CD14-positive monocyte (primary cell): ENCODE data around the gene VEPH1. TPM values are rescaled to one million over a fixed set of nuclear protein-coding genes. Genes with fewer than 3 reads are reported as not detected.

ENCODE experiments used
- DNase-seq, 3 donors: peaks; one replicate each; pipeline ENCODE4 v3.0.0-alpha.2; 2011 to 2022
- H2AFZ ChIP-seq: 2 replicates; pipeline ENCODE4 v1.6.0; 2012; ENCODE audit warnings: mild to moderate bottlenecking, low read depth, low read length, inconsistent platforms; ENCODE audit not compliant: insufficient read depth, poor library complexity, severe bottlenecking
- H3K27ac ChIP-seq, 2 donors: 1 replicate in 1 of 2; 2 replicates in 1 of 2; pipeline ENCODE4 v1.5.1; 2012 to 2013; ENCODE audit warnings: low read length in 2 of 2, control low read depth in 1 of 2, inconsistent platforms in 1 of 2, low read depth in 1 of 2, mild to moderate bottlenecking in 1 of 2
- H3K27me3 ChIP-seq, 2 donors: one replicate each; pipeline versions ENCODE4 v1.6.0 to v1.6.1; 2011 to 2013; ENCODE audit warnings: low read length in 2 of 2; ENCODE audit not compliant: control insufficient read depth in 2 of 2, insufficient read depth in 2 of 2
- H3K36me3 ChIP-seq, 2 donors: replicated peaks in 1 of 2; 1 replicate in 1 of 2; 2 replicates in 1 of 2; pipeline versions ENCODE4 v1.5.1 to v1.6.1; 2012 to 2013; ENCODE audit warnings: low read length in 2 of 2, control low read depth in 1 of 2, inconsistent platforms in 1 of 2, mild to moderate bottlenecking in 1 of 2; ENCODE audit not compliant: insufficient read depth in 2 of 2, control insufficient read depth in 1 of 2
- H3K4me1 ChIP-seq, 2 donors: 1 replicate in 1 of 2; 2 replicates in 1 of 2; pipeline versions ENCODE4 v1.5.1 to v1.6.1; 2012 to 2013; ENCODE audit warnings: low read length in 2 of 2, control low read depth in 1 of 2, inconsistent platforms in 1 of 2, mild to moderate bottlenecking in 1 of 2, moderate library complexity in 1 of 2; ENCODE audit not compliant: insufficient read depth in 2 of 2, control insufficient read depth in 1 of 2
- H3K4me2 ChIP-seq: replicated peaks from 2 replicates; pipeline ENCODE3; 2012; ENCODE audit warnings: low read length, moderate library complexity, mild to moderate bottlenecking; ENCODE audit not compliant: poor library complexity, severe bottlenecking; ENCODE audit errors: extremely low read depth
- H3K4me3 ChIP-seq, 3 experiments: fragments of 200-600 bp in 1 of 3; sonication (generic) in 1 of 3; replicated peaks in 1 of 3; 1 replicate in 2 of 3; 2 replicates in 1 of 3; pipeline ENCODE4 v1.5.1; 2011 to 2013; ENCODE audit warnings: low read length in 3 of 3, mild to moderate bottlenecking in 3 of 3, control low read depth in 2 of 3, low read depth in 2 of 3, inconsistent platforms in 1 of 3, moderate library complexity in 1 of 3
- H3K79me2 ChIP-seq: 2 replicates; pipeline ENCODE4 v1.6.0; 2012; ENCODE audit warnings: mild to moderate bottlenecking, control low read depth, inconsistent platforms, low read length, moderate library complexity; ENCODE audit not compliant: insufficient read depth
- H3K9ac ChIP-seq: 2 replicates; pipeline ENCODE4 v1.6.0; 2017; ENCODE audit warnings: low read length, mild to moderate bottlenecking; ENCODE audit not compliant: insufficient read depth, poor library complexity, severe bottlenecking
- H3K9me3 ChIP-seq, 2 donors: replicated peaks in 1 of 2; 1 replicate in 1 of 2; 2 replicates in 1 of 2; pipeline versions ENCODE4 v1.5.1 to v1.6.1; 2012 to 2013; ENCODE audit warnings: low read length in 2 of 2, control low read depth in 1 of 2; ENCODE audit not compliant: control insufficient read depth in 1 of 2, insufficient read depth in 1 of 2
- H4K20me1 ChIP-seq: 2 replicates; pipeline ENCODE4 v1.6.0; 2012; ENCODE audit warnings: mild to moderate bottlenecking, low read length, control low read depth, moderate library complexity; ENCODE audit not compliant: insufficient read depth
- H3K27ac Mint-ChIP-seq, 7 donors: one replicate each; pipeline ENCODE4 v1.8.0; 2020; ENCODE audit warnings: mild to moderate bottlenecking in 7 of 7, mixed read lengths in 7 of 7, moderate library complexity in 6 of 7, inconsistent platforms in 2 of 7
- H3K27me3 Mint-ChIP-seq, 3 donors: one replicate each; pipeline ENCODE4 v1.8.0; 2021 to 2022; ENCODE audit warnings: low read depth in 3 of 3, mild to moderate bottlenecking in 3 of 3, mixed read lengths in 3 of 3, moderate library complexity in 3 of 3, inconsistent platforms in 1 of 3
- H3K36me3 Mint-ChIP-seq, 2 donors: one replicate each; pipeline ENCODE4 v1.8.0; 2020; ENCODE audit warnings: mixed read lengths in 2 of 2, inconsistent platforms in 1 of 2, mild to moderate bottlenecking in 1 of 2
- H3K4me1 Mint-ChIP-seq: one replicate; pipeline ENCODE4 v1.8.0; 2020; ENCODE audit warnings: mild to moderate bottlenecking, mixed read lengths
- H3K4me3 Mint-ChIP-seq, 2 donors: one replicate each; pipeline ENCODE4 v1.8.0; 2020; ENCODE audit warnings: mild to moderate bottlenecking in 2 of 2, mixed read lengths in 2 of 2, moderate library complexity in 1 of 2
- H3K9me3 Mint-ChIP-seq, 7 donors: one replicate each; pipeline ENCODE4 v1.8.0; 2020 to 2022; ENCODE audit warnings: mixed read lengths in 7 of 7, mild to moderate bottlenecking in 6 of 7, moderate library complexity in 6 of 7, inconsistent platforms in 2 of 7
- CTCF ChIP-seq: fragments of 200-600 bp; IDR thresholded peaks from one replicate; pipeline ENCODE4 v1.8.0; 2022; ENCODE audit warnings: antibody characterized with exemption, mild to moderate bottlenecking
- WGBS: methylation state at CpG from one replicate; pipeline ENCODE4 v1.1.5; 2013; ENCODE audit warnings: missing lambda C conversion rate; ENCODE audit not compliant: insufficient coverage; 5-methylcytosine and 5-hydroxymethylcytosine counted together
- intact Hi-C, 2 donors: fragments of 100-400 bp; cut with micrococcal nuclease; formaldehyde crosslinking; loops; one replicate each; pipeline versions ENCODE4 v1.15.0 to v1.15.1; 2023
- polyA plus RNA-seq, 3 donors: library from polyadenylated mRNA; depleted of rRNA in 1 of 3; unstranded in 2 of 3; stranded (reverse) in 1 of 3; fragments of 300-500 nt in 2 of 3; fragments of >200 nt in 1 of 3; fragmentation: Illumina TruSeq in 2 of 3; gene quantifications; 1 replicate in 2 of 3; 2 replicates in 1 of 3; pipeline ENCODE4 v1.2.3, GENCODE V29; 2012 to 2021

The VEPH1 gene
- polyA plus RNA-seq, 3 donors, result 0.44 TPM; not detected in 2

- Histone ChIP-seq H3K27me3 (no peaks in the 10 kb centered on the region), H3K79me2 (no peaks in the 10 kb centered on the region), H3K27ac (no peak overlapping the region), H3K9me3 (no peaks in the 10 kb centered on the region), H2AFZ (no peak overlapping the region), H3K4me3 (no peak overlapping the region), H4K20me1 (no peaks in the 10 kb centered on the region), H3K4me1 (no peaks in the 10 kb centered on the region), H3K4me2 (no peak overlapping the region), H3K9ac (no peak overlapping the region), H3K36me3 (no peaks in the 10 kb centered on the region)
- H3K4me3 Mint-ChIP-seq, result no peak overlapping the region
- no peak for TF ChIP-seq CTCF
- no peak overlapping the region for H3K27ac Mint-ChIP-seq
- no peaks in the 10 kb centered on the region for H3K36me3 Mint-ChIP-seq
- no CpG with 5 or more reads among the region's 2 CpGs for WGBS
- intact Hi-C loops, result loop anchor here in 1 of 2 donors (10.0 kb wide), 1 partner anchor 45 kb away; no protein-coding TSS in a partner anchor
- no peak for DNase-seq
- no peaks in the 10 kb centered on the region for H3K4me1 Mint-ChIP-seq
- H3K9me3 Mint-ChIP-seq, result peaks cover 0 to 3% (median 0%) of the 10 kb centered on the region in 7 donors
- H3K27me3 Mint-ChIP-seq, result peaks cover 0 to 3% (median 3%) of the 10 kb centered on the region in 3 donors
Observed at GRCh38 chr3:157459706-157460105, 43.5 kb downstream of the VEPH1 start.

- Mint-ChIP-seq H3K4me3 (no peak overlapping the region), H3K27ac (no peak overlapping the region), H3K9me3 (peaks cover 0 to 4% (median 2%) of the 10 kb centered on the region in 7 donors), H3K27me3 (peaks cover 0 to 2% (median 2%) of the 10 kb centered on the region in 3 donors), H3K36me3 (no peaks in the 10 kb centered on the region), H3K4me1 (peaks cover 18% of the 10 kb centered on the region)
- Histone ChIP-seq H3K9ac (no peak overlapping the region), H3K4me1 (peaks cover 18 to 23% of the 10 kb centered on the region in 2 donors), H3K4me3 (no peak overlapping the region), H3K79me2 (no peaks in the 10 kb centered on the region), H3K36me3 (no peaks in the 10 kb centered on the region), H4K20me1 (no peaks in the 10 kb centered on the region), H2AFZ (no peak overlapping the region), H3K27ac (no peak overlapping the region), H3K27me3 (no peaks in the 10 kb centered on the region), H3K9me3 (no peaks in the 10 kb centered on the region), H3K4me2 (no peak overlapping the region)
- no peak for DNase-seq
- TF ChIP-seq CTCF, result no peak
- intact Hi-C loops, result no loop called here
- no CpG with 5 or more reads among the region's 1 CpG for WGBS
Observed at GRCh38 chr3:157453824-157454223, 49.4 kb downstream of the VEPH1 start.
